ENCODE data around the gene DYNLT2.

The DYNLT2 gene, protein sequence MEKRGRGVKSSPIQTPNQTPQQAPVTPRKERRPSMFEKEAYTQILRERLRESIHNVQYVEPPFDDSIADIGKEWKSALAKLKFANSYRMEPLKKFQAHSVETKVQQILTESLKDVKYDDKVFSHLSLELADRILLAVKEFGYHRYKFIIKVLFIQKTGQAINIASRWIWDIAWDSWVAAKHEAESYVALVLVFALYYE

DNA sequence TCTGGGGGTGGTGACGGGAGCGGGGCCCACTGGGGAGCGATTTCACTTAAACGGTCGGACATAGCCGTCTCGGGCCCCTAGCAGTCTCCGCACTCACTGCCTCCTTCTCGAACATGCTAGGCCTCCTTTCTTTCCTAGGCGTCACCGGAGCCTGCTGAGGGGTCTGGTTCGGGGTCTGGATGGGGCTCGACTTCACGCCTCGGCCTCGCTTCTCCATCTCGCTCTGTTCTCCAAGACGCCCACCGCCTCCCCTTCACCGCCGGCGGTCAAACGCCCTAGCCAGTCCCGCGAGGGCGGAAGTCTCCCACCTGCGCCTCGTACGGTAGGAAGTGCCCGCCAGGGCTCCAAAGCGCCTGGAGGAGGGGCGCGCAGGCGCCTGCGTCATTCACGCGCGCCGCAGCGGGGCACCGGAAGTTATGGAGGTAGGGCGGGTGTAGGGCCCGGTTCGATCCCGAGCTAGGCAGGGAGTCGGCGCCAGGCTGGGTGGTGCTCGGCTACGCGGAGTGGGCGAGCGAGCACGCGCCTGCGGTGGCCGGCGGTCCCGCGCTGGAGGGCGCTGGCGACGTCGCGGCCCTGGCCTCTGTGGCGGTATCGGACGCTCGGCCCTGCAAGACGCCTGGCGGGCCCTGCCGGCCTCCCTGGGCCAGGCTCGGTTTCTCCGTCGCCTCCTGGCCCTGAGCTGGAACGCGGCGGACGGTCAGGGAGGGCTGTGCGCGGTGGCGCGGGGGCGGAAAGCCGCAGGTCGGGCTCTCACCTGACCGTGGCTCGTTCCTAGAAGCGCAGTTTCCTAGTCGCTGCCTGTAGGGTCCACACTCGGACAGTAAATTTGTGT is at the start of gene DYNLT2, which contains the start of gene ERMARD:
TSS of gene DYNLT2 (minus strand) at position 331 of the 832 bp plus-strand sequence. CDS start at position 217, 114 bp downstream.
TSS of gene ERMARD (plus strand) at position 381 of the 832 bp plus-strand sequence. CDS start at position 417, 36 bp downstream.
- peak; percentile 91 for DNase-seq

DNA sequence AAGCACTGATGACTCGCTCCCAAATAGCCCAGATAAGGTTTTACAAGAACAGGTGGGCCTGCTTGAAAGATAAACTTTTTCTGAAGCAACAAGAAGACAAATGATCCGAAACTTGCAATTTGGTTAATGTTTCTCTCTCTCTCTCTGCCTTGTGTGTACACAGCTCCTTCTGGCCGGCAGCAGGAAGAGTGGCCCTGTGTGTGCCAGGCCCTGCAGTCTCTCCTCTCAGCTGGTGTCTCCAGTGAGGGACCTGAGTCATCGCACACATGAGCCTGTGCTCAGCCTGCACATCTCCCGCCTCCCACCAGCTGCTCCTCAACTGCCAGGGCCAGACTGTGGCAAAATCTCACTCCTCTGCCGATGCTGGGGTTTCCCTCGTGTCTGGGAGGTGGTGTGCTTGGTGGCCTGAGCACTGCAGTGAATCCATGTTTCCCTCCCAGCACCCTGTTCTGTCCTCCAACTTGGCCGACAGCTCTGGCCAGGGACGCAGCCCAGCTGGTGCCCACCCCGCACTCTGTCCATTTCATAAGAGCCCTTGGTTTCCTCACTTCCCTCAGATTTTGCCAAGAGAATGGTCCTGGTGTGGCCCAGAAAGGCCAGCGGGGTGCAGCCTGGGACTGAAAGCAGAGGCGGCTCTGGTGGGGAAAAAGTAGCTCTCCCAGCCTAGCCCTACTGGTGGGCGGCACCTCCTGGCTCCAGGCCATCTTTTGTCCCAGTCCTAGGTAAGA is 49.5 kb upstream of the DYNLT2 start:
- no peak for DNase-seq

DNA sequence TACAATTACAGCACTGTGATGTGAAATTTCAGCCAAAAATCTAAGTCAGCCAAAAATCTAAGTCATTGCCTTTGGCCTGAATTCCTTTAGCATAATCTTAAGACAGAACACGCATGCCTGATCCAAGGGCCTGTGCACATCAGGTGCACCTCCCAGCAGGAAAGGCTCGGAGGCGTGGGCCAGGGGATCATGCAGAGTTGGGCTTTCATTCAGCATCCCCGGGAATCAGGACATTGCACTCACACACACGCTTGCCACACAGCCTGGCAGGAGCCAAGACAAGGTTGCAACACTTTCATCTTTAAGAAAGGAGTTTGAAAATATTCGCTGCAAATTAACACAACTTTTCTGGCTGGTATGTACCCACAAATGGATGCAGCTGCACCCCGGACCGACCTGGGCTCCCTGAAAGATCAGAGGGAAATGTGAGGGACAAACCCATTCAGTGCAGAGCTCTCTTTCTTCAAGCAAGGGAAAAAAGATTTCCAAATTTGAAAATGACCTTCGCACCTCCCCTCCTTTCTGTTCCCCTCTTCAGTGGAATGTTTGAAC is 48.8 kb upstream of the DYNLT2 start:
- DNase-seq, result no peak

DNA sequence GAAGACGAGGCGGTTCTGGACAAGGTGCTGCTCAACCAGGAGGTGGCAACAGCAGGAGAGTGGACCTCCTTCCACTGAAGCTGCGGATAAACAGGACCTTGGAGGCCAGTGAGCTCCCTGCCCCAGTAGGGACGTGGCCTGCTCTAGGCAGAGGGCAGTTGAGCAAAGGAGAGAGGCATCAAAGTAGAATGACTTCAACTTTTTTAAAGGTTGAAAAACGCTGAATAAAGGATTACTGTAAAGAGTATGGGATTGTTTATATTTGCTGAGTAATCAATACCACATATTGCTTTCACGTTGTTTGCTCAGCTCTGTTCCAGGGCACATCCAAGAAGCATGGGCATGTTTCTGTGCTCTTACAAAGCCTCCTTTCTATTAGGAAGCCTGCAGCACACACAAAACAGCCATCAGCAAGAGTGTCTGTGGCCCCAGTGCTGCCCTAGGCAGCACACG is 48.1 kb upstream of the DYNLT2 start:
- DNase-seq, result no peak

DNA sequence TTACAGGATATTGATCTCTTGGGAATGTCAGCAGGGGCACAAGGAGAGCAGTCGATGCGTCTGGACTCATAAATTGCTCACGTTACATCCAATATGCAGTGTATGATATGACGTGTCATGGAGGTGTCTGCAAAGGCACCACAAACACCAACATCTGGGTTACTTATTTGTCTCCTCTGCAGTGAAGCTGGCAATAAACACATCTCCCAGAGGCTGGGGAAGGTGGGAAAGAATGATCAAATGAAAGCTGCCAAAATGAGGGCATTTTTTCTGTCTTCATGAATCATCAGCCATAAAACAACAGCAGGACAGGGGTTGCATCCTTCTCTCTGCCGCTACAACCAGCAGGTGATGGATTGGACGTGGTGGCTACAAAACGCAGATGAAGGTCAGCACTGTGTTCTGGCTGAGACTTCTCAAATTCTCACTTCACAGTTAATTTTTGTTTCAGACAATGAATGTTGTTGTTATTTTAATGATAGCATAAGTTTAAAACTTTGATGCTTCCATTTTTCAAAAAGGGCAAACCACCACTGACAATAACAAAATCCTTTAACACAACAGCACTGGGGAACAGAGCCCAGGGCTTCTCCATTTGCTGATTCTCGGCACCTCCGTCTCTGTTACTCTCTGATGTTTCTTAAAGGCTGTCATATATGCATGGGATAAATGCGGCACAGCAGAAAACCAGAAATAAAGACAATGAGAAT is 47.5 kb upstream of the DYNLT2 start:
- DNase-seq, result no peak

DNA sequence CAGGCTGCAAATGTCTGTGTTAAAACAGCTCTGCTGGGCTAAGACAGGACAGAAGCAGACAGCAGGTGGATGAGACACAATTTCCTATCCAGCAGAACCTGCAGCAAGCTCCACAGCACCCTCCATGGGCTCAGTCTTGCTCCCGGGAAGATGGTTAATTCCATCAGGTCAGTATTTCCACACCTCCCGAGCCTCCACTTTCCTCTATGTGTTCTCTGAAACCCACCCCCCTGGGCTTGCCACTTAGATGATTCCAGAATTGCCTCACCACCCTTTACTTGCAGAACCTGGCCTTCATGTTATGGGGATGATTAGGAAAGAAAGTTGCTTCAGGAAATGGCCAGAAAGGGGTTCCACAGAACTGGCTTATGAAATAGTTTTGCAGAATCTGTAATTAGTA is 43.8 kb upstream of the DYNLT2 start:
- DNase-seq, result no peak

DNA sequence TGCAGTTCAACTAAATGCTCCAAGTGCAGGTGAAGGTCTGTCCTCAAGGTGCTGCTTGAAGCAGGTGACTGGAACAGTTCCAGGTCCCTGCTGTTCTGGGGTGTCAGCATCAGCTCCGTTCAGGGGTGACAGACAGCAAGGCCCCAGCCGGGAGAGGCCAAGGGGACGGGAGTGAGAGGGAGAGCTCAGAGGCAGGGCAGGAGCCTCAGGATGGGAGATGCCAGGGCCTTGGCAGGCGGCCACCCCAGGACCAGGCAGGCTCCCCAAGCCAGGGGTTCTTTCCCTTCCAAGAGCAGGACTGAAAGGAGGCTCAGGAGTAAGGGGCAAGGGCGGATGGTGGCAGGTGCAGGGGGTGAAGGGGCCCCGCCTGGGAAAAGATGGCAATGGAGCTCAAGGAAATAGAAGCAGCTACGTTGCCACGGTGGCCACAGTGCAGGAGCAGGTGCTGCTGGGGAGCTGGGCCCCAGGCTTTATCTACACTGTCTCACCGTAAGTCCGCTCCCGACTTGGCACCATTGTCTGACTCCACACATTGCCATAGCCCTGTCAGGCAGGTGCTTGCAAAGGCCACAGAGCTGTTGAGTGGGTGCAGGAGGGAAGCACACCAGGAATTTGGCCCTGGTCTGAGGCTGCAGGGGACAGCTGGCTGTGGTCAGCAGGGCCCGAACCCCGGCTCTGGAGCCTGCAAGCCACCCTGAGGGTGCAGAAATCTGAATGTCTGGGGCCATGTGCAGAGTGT is 43.1 kb upstream of the DYNLT2 start:
- no peak for DNase-seq

DNA sequence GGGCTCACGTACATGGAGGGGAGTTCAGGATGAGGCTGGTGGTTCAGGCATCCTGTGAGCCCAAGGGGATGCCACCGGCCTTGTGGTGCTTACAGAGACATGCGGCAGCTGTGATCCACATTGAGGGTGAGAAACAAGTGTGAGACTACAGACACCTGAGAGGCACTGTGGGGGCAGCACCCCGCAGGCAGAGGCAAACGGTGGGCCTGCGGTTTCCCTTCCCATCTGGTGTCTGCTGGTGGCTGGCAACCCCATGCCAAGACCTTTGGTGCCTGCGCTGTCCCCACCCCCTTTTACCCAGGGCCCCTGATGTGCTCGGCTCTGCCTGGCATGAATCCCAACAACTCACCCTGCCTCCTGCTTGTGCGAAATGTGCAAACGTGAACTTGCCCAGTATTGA is 42.0 kb upstream of the DYNLT2 start:
- no peak for DNase-seq

DNA sequence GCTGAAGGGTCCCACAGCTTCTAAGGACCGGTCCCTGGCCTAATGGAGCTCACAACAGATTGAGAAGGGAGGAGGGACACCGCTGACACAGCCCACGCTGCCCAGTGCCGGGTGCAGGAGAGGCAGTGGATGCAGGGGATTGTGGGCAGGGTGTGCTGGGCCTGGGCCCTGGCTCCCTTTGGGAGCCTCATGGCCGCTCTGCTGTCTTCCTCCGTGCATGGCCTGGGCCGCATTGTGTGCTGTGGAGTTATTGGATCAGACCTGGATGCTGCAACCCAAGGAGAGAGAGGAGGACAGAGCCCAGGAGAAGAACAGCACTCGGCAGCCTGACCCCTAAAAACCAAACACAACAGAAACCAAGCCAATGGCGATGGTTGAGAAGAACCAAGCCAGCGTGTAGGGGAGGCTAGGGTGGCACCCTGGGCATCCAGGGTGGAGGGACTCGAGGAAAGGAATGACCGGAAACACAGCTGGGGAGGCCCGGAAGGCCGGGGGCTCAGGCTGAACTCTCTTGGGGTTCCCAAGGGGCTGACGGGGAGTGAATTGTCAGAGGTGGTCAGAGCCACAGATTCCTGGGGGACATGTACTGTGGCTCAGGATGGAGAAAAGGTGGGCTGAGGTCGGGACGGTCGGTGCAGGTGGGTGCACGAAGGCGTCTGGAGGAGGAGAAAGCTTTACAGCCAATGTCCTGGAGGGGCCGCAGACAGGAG is 41.1 kb upstream of the DYNLT2 start:
- DNase-seq, result no peak

DNA sequence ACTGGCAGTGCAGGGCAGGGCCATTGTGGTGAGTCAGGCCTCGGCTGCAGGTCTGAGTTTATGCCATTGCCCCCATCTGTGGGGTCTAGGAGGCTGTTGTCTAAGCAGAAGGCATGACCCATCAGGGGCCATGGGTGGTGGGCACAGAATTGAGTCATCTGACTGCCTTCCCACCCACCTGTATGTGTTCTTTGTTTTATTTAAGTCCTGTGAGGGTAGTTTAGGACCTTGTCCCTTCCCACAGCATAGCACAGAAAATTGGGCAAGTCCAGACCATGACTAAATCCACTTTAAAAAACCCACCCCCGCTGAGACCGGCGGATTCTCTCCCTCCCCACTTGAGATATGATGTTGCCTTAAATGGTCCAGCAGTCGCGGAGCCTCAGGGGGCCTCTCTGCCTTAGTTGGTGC is 40.4 kb upstream of the DYNLT2 start:
- no peak for DNase-seq

DNA sequence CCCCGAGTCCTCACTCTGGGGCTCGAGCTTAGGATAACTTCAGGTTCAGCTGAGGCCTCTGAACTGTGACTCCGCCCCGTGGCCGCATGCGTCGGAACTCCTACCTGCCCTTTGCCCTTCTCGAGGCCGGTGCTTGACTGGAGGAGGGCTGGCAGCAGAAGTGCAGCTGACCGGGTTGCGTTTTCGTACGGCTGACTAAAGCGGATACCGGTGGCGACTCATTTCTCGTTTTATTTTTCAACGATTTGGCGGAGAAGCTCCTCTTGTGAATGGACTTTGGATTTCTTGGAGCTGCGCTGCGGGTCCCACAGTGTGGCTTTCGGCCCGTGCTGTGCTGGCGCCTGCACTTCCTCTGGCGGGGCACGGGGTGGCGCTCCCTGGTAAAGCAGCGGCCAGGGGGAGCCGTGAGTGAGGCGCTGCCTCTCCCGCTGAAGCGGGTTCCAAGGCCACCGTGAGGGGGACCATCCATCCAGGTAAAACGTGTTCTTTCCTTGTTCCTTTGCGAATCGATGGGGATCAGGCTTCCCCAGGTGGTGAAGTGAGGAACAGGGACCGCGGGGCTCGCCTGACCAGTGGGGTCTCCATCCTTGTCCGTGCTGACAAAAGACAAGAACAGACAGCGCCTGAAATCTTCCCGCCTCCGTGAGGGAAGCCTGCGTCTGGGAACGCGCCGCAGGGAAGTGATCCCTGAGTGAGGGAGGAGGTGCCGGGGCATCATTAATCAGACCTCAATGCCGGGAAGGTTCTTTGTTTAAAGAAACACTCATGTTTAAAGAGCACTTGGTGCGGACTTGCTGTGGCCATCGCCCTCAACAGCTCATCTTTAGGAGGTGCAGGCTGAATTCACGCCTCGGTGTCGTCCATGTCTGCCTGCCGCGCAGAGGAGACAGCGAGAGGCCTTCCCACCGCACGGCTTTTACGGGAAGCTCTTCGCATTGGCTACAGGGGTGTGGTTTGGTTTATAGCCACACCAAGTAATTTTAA is 38.9 kb upstream of the DYNLT2 start:
- peak; percentile 71 for DNase-seq

DNA sequence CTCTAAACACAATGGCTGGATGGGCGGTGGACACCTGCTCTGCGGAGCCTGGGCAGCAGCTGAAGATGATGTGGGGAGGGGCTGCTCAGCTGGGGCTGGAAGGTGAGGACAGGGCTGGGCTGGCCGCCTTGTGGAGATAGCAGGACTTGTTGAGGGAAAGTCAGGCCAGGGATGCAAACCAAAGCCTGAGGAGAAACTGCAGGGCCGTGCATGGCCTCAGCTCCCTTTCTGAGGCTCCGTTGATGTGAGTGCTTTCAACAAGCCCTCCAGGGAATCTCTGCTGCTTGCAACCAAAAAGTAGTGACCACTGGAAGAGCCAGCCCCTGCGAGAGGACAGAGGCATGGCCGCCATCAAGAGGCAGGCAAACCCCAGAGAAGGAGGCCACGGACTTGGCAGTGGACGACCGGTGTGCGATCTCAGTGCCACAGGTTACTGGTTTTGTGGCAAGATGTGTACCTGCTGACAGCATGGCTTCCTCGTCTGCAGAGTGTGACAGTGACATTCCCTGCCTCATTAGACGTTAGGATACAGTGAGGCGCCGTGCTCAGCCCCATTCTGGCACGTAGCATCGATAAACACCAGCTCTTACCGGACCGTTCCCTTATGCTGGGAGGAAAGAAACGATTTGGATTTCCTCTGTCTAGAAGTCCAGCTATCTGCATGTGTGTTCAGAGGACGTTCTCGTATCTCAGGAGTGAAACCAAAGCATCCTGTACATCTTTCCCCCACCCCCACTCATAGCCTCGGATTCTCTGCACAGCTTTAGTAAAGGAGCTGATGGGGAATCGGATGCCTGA is 38.0 kb upstream of the DYNLT2 start:
- no peak for DNase-seq

DNA sequence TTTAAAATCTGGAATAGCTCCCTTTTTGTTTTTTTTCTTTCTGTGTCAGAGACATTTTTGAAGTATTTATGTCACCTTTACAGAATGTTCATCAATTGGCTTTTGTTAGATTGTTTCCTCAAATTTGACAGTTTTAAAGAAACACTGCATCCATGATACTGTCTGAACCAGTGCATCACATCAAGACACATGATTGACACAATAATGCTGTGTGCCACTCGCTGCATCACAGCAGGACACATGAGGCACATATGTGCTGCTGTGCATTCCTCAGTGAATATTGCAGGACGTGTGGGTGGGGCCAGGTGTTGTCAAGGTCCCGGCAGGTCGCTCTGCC is 37.4 kb upstream of the DYNLT2 start:
- no peak for DNase-seq

DNA sequence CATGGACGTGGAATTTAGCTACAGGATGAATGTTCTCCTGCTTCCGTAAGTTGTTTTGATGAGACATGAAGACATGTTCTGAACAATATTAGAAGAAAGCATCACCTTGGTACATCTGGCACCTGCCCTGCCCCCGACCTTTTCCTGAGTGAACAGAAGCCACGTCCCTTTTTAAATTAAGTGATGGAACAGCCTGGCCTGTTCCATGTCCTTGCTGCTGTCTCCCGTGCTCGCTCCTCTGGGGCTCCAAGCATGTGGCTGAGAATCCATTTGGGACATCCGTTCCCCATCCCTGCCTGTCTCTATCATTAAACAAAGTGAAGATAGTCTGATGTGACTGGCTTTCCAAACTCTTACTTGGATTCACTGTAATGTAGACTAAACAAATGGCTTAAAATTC is 36.4 kb upstream of the DYNLT2 start:
- DNase-seq, result no peak

DNA sequence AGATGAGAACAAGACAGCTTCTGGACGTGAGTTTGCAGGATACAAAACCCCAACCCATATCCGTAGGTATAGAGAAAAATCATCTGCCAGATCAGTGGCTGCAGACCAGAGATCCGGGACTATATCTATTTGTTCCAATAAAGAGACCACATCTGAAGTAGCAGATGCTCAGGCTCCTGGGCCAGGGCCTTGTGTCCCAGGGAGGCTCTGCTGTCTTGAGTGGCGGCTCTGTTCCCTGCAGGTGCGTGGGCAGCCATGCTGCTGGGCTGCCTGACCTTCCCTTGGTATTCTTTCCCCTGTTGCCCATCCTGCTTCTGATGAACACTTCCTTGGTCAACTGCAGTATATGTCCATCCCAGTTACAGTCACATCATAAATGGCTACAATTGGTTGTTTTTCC is 35.0 kb upstream of the DYNLT2 start:
- no peak for DNase-seq

DNA sequence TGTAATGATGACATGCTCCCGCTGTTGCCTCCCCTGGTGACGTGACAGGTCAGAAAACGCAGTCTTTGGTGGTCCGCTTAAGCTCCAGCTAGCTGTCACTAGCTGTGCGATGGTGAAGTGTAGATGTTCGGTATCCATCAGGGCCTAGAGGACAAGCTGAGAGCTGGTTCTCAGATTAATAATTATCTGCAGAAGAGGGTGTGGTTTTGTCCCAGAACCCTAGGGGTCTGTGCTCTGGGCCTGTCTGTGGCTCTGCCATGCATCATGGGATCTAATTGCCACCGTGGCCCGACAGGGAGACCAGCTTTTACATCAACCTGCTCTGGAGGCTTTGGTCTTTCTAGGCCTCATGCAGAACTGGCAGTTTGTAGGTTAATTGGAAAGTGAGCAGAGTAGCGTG is 34.2 kb upstream of the DYNLT2 start:
- DNase-seq, result no peak

DNA sequence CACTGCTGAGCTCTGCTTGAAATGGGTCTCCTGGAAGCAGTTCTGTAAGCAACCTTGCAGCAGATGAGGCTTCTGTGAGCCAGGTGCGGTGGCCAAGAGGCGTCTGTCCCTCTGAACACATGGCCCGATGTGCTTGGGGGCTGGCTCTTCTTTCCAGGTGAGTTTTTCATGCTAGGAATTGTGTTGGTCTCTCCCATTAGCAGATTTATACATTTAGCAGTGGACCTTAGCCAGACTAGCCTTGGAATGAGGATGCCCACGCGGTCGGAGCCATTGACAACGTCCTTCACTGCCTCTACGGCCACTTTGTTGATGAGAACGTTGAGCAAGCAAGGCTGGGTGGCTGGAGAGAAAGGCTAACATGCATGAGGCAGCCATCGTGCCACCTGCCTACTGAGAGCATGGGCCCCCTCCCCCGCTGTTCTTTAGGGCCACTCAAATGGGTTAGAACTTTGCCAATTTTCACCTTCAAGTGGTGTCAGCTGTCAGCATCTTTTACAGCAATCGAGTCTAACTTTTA is 33.5 kb upstream of the DYNLT2 start:
- no peak for DNase-seq

DNA sequence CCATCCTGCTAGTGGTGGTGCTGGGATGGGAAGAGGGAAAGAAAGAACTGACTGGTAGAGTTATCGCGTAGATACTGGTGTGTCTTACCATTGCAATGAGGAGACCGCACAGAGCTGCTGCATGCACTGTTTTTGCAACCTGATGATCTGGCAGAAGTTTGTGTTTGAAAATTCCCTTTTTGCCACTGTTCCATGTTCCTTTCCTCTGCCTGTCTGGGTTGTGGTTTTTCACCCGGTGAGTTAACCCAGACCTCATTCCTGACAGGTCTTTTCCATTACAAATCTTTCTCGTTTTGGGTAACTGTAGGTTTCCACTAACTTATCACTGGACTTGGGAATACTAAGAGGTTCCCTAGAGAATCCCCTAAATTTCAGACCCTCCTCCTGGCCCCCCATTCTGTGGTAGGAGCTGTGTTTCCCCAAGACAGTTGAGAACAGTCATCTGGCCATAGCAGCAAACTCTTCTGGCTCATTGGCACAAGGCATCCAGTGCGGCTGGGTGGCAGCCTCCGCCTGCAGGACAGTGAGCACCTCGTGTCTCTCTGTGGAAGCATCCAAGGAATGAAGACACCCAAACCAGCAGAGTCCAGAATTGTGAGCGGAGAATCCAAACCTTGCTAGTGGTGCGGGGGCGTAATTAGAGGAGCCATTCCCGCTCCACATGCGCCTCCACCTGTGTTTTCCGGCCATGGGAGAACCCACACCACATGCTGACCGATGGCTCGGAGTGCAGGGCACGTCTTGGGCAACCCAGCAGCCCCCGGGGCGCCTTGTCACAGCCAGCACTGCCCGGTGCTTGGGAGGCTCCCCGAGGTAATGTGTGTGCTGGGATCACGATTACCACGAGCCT is 32.8 kb upstream of the DYNLT2 start:
- DNase-seq, result no peak
